ENCODE results near the gene NRARP. TPM values are rescaled to one million over a fixed set of nuclear protein-coding genes. Genes with fewer than 3 reads are reported as not detected.

NRARP gene
- total RNA-seq, 1 experiment from 2014 or later = 22.2 TPM

DNA sequence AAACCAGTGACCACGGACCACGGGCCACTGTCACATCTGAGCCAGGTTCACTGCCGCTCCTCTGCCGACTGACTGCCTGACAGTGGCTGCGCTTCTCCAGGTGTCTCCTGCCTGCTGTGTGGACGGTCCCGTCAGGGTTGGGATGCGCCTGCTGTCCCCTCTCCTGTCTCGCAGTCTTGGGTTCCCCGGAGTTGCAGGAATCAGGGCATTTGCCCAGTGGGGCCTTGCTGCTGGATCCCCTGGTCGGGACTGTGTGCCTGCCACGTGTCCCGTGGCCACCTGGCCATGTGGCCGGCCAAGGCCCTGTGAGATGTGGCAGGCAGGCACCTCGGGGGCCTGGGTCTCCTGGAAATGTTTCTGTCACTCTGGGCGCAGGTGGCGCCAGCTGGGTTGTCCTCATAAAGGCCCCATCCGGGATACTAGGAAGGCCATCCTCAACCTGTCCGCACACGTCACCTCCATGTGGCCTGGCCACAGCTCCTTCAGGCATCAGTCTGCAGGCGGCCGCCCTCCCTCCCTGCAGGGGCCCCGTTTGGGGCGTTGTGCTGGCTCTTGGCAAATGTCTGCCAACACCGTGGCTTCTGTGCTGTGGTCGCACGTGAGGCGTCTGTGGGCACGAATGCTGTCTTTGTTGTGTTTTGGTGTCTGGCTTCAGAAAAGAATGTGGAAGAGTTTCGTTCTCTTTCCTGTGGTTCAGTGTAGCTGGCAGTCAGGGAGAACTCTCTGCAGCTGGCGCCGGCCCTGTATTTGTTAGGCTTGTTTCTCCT, 31.0 kb downstream of the NRARP start:
- H2AFZ ChIP-seq (ENCODE audit: low read depth, low read length, poor library complexity, severe bottlenecking) = no peak overlapping the region
- no peak for TF ChIP-seq SRF (IDR thresholded peaks at IDR 0.05; ENCODE audit: low read depth)
- no peak for TF ChIP-seq YY1 (IDR thresholded peaks at IDR 0.05; ENCODE audit: extremely low read depth, insufficient replicate concordance, low read depth, low read length)
- TF ChIP-seq, protein P1, sequence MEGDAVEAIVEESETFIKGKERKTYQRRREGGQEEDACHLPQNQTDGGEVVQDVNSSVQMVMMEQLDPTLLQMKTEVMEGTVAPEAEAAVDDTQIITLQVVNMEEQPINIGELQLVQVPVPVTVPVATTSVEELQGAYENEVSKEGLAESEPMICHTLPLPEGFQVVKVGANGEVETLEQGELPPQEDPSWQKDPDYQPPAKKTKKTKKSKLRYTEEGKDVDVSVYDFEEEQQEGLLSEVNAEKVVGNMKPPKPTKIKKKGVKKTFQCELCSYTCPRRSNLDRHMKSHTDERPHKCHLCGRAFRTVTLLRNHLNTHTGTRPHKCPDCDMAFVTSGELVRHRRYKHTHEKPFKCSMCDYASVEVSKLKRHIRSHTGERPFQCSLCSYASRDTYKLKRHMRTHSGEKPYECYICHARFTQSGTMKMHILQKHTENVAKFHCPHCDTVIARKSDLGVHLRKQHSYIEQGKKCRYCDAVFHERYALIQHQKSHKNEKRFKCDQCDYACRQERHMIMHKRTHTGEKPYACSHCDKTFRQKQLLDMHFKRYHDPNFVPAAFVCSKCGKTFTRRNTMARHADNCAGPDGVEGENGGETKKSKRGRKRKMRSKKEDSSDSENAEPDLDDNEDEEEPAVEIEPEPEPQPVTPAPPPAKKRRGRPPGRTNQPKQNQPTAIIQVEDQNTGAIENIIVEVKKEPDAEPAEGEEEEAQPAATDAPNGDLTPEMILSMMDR (IDR thresholded peaks at IDR 0.05 in 2 of 3, conservative IDR thresholded peaks at IDR 0.05 in 1 of 3; ENCODE audit: borderline replicate concordance in 1 of 3, insufficient read depth in 1 of 3, low read depth in 2 of 3, low read length in 2 of 3) = no peak
- no peak for TF ChIP-seq EZH2 (IDR thresholded peaks at IDR 0.05)
- TF ChIP-seq SIN3A (IDR thresholded peaks at IDR 0.05; ENCODE audit: low read depth) = no peak
- TF ChIP-seq, protein P2, sequence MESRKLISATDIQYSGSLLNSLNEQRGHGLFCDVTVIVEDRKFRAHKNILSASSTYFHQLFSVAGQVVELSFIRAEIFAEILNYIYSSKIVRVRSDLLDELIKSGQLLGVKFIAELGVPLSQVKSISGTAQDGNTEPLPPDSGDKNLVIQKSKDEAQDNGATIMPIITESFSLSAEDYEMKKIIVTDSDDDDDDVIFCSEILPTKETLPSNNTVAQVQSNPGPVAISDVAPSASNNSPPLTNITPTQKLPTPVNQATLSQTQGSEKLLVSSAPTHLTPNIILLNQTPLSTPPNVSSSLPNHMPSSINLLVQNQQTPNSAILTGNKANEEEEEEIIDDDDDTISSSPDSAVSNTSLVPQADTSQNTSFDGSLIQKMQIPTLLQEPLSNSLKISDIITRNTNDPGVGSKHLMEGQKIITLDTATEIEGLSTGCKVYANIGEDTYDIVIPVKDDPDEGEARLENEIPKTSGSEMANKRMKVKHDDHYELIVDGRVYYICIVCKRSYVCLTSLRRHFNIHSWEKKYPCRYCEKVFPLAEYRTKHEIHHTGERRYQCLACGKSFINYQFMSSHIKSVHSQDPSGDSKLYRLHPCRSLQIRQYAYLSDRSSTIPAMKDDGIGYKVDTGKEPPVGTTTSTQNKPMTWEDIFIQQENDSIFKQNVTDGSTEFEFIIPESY (IDR thresholded peaks at IDR 0.05; ENCODE audit: extremely low read depth, insufficient replicate concordance, low read length) = no peak
- no peak for TF ChIP-seq CEBPB (IDR thresholded peaks at IDR 0.05; ENCODE audit: low read depth)
- no peak for TF ChIP-seq JUND (IDR thresholded peaks at IDR 0.05)
- no peak for TF ChIP-seq CBX3 (IDR thresholded peaks at IDR 0.05; ENCODE audit: low read depth)
- no peak for TF ChIP-seq FOSL1 (IDR thresholded peaks at IDR 0.05; ENCODE audit: low read depth)
- TF ChIP-seq POLR2A (IDR thresholded peaks at IDR 0.05; ENCODE audit: borderline replicate concordance, extremely low read depth, insufficient read depth, insufficient read length) = no peak
- no peak for TF ChIP-seq TCF7L2 (IDR thresholded peaks at IDR 0.05; ENCODE audit: borderline replicate concordance, extremely low read depth, insufficient read depth, insufficient read length)
- TF ChIP-seq SP1 (IDR thresholded peaks at IDR 0.05; ENCODE audit: low read depth) = no peak
- TF ChIP-seq, protein P3, sequence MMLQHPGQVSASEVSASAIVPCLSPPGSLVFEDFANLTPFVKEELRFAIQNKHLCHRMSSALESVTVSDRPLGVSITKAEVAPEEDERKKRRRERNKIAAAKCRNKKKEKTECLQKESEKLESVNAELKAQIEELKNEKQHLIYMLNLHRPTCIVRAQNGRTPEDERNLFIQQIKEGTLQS (IDR thresholded peaks at IDR 0.05) = no peak
- TF ChIP-seq RAD21 (IDR thresholded peaks at IDR 0.05; ENCODE audit: low read depth) = no peak
- no peak for TF ChIP-seq ZNF274 (IDR thresholded peaks at IDR 0.05; ENCODE audit: low read depth, low read length)
- TF ChIP-seq, protein P4, sequence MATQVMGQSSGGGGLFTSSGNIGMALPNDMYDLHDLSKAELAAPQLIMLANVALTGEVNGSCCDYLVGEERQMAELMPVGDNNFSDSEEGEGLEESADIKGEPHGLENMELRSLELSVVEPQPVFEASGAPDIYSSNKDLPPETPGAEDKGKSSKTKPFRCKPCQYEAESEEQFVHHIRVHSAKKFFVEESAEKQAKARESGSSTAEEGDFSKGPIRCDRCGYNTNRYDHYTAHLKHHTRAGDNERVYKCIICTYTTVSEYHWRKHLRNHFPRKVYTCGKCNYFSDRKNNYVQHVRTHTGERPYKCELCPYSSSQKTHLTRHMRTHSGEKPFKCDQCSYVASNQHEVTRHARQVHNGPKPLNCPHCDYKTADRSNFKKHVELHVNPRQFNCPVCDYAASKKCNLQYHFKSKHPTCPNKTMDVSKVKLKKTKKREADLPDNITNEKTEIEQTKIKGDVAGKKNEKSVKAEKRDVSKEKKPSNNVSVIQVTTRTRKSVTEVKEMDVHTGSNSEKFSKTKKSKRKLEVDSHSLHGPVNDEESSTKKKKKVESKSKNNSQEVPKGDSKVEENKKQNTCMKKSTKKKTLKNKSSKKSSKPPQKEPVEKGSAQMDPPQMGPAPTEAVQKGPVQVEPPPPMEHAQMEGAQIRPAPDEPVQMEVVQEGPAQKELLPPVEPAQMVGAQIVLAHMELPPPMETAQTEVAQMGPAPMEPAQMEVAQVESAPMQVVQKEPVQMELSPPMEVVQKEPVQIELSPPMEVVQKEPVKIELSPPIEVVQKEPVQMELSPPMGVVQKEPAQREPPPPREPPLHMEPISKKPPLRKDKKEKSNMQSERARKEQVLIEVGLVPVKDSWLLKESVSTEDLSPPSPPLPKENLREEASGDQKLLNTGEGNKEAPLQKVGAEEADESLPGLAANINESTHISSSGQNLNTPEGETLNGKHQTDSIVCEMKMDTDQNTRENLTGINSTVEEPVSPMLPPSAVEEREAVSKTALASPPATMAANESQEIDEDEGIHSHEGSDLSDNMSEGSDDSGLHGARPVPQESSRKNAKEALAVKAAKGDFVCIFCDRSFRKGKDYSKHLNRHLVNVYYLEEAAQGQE (IDR thresholded peaks at IDR 0.05; ENCODE audit: low read depth) = no peak
- TF ChIP-seq EGR1 (IDR thresholded peaks at IDR 0.05; ENCODE audit: low read depth) = no peak
- no peak for TF ChIP-seq EZH2phosphoT487 (IDR thresholded peaks at IDR 0.05; ENCODE audit: borderline replicate concordance)
- TF ChIP-seq, protein P5, sequence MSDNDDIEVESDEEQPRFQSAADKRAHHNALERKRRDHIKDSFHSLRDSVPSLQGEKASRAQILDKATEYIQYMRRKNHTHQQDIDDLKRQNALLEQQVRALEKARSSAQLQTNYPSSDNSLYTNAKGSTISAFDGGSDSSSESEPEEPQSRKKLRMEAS (IDR thresholded peaks at IDR 0.05) = no peak

More for the DNA sequence above, 31.0 kb downstream of the NRARP start:
- ChIA-PET CTCF (no interaction called here), POLR2A (no interaction called here), RAD21 (ENCODE audit: low non-redundant PET in 1 of 2, low total read pairs in 2 of 2, uncharacterized antibody in 2 of 2, unreplicated experiment in 2 of 2) (no interaction called here)
- no peaks in the 10 kb centered on the region for H3K79me2 ChIP-seq (ENCODE audit: insufficient read depth, low read length)
- intact Hi-C loops (cut with micrococcal nuclease) = no loop called here
- H3K36me3 ChIP-seq (ENCODE audit: control insufficient read depth in 1 of 2, insufficient read depth in 2 of 2, low read length in 2 of 2) = peaks cover 8 to 25% of the 10 kb centered on the region in 2 experiments; a peak in 3 of 4 replicates
- H3K9me2 ChIP-seq (ENCODE audit: insufficient read depth) = no peaks in the 10 kb centered on the region
- no peak overlapping the region for H3K9ac ChIP-seq (ENCODE audit: low read length)
- H3K4me2 ChIP-seq (ENCODE audit: low read length) = no peak overlapping the region
- ATAC-seq (no peak), DNase-seq (ENCODE audit: low read depth, low spot score) (no peak)
- no TSS peak for BruUV-seq (replicated peaks)
- H3K4me3 ChIP-seq (replicated peaks in 1 of 2; ENCODE audit: low read depth in 1 of 2, low read length in 2 of 2) = no peak overlapping the region
- no peaks in the 10 kb centered on the region for H3K27me3 ChIP-seq (ENCODE audit: insufficient read depth, low read length)
- H4K20me1 ChIP-seq (ENCODE audit: insufficient read depth) = no peaks in the 10 kb centered on the region
- H3K9me3 ChIP-seq (ENCODE audit: control insufficient read depth in 1 of 2, insufficient read depth in 1 of 2, low read depth in 1 of 2, low read length in 2 of 2) = no peaks in the 10 kb centered on the region
- H3K27ac ChIP-seq (ENCODE audit: low read depth, low read length) = no peak overlapping the region; the same call in 1 of the 2 replicates
- peaks cover 20 to 25% of the 10 kb centered on the region in 2 experiments; a peak in 3 of 4 replicates for H3K4me1 ChIP-seq (ENCODE audit: control insufficient read depth in 1 of 2, insufficient read depth in 2 of 2, low read length in 2 of 2)
